SH-SY5Y (cell line): ENCODE data around the gene VPS29.

Experiments
- GATA2 ChIP-seq: IDR thresholded peaks from 2 replicates; pipeline ENCODE4 v1.6.1; 2011; ENCODE audit warnings: mild to moderate bottlenecking, low read depth, low read length
- GATA3 ChIP-seq: IDR thresholded peaks from 2 replicates; pipeline ENCODE4 v1.6.1; 2011; ENCODE audit warnings: low read depth, mild to moderate bottlenecking, low read length, moderate library complexity

- no peak for TF ChIP-seq GATA3
- no peak for TF ChIP-seq GATA2
Observed at GRCh38 chr12:110516995-110517394, 15.1 kb upstream of the VPS29 start.
